H1 (cell line): ENCODE data around the gene HOTAIR. TPM values are rescaled to one million over a fixed set of nuclear protein-coding genes. Genes with fewer than 3 reads are reported as not detected.

Source experiments
- CTCF ChIA-PET: fragments of 300-600 bp; sonication (Branson Sonifier 250); formaldehyde crosslinking; loops from one replicate; lab custom pipeline; 2021; ENCODE audit not compliant: partially characterized antibody; lab: Charles Lee
- POLR2A ChIA-PET: fragments of 300-600 bp; sonication (Branson Sonifier 250); formaldehyde crosslinking; loops from one replicate; lab custom pipeline; 2021; ENCODE audit warnings: inconsistent platforms; ENCODE audit not compliant: partially characterized antibody; lab: Charles Lee
- DNase-seq, 2 experiments: peaks; one replicate each; pipeline versions ENCODE4 v3.0.0 to v3.0.0-alpha.2; 2010 to 2022; ENCODE audit warnings: low spot score in 2 of 2, low read depth in 1 of 2, mixed read lengths in 1 of 2
- FAIRE-seq: peaks from 2 replicates; lab custom pipeline; 2011; peaks lifted over from hg19 to GRCh38; lab: Jason Lieb, UNC
- H2AFZ ChIP-seq: 2 replicates; pipeline ENCODE4 v1.8.1; 2012; ENCODE audit warnings: low read length, inconsistent platforms
- H2AK5ac ChIP-seq: 2 replicates; pipeline ENCODE4 v1.6.1; 2013; ENCODE audit warnings: low read depth, low read length
- H2BK120ac ChIP-seq: replicated peaks from 2 replicates; pipeline ENCODE3; 2013; ENCODE audit warnings: low read depth, low read length, inconsistent platforms
- H2BK12ac ChIP-seq: 2 replicates; pipeline ENCODE4 v1.6.1; 2013; ENCODE audit warnings: low read depth, low read length
- H2BK15ac ChIP-seq: 2 replicates; pipeline ENCODE4 v1.6.1; 2013; ENCODE audit warnings: low read length
- H2BK20ac ChIP-seq: 2 replicates; pipeline ENCODE4 v1.6.1; 2013; ENCODE audit warnings: low read length
- H2BK5ac ChIP-seq: 2 replicates; pipeline ENCODE4 v1.6.1; 2013; ENCODE audit warnings: low read depth, low read length
- H3K14ac ChIP-seq: 2 replicates; pipeline ENCODE4 v1.6.1; 2013; ENCODE audit warnings: inconsistent platforms; ENCODE audit not compliant: insufficient read length
- H3K18ac ChIP-seq: 2 replicates; pipeline ENCODE4 v1.6.1; 2013; ENCODE audit warnings: low read length; ENCODE audit errors: extremely low read depth
- H3K23ac ChIP-seq: 2 replicates; pipeline ENCODE4 v1.6.1; 2013; ENCODE audit warnings: inconsistent platforms; ENCODE audit not compliant: insufficient read length
- H3K23me2 ChIP-seq: 2 replicates; pipeline ENCODE4 v1.6.1; 2013; ENCODE audit warnings: low read depth, low read length
- H3K27ac ChIP-seq: 2 replicates; pipeline ENCODE4 v1.6.1; 2011; ENCODE audit warnings: low read depth, low read length, inconsistent platforms
- H3K27me3 ChIP-seq, 4 experiments: replicated peaks in 1 of 4; 1 replicate in 1 of 4; 2 replicates in 3 of 4; pipeline versions ENCODE4 v1.6.1 to v1.8.1; 2011 to 2013; ENCODE audit warnings: low read length in 3 of 4, mild to moderate bottlenecking in 3 of 4, inconsistent platforms in 2 of 4, mixed read lengths in 2 of 4, moderate library complexity in 1 of 4; ENCODE audit not compliant: control insufficient read depth in 3 of 4, insufficient read depth in 3 of 4; ENCODE audit errors: extremely low read depth in 1 of 4
- H3K36me3 ChIP-seq, 4 experiments: 2 replicates each; pipeline versions ENCODE4 v1.6.1 to v1.8.1; 2011 to 2013; ENCODE audit warnings: mild to moderate bottlenecking in 4 of 4, low read length in 3 of 4, moderate library complexity in 2 of 4, control low read depth in 1 of 4, inconsistent platforms in 1 of 4; ENCODE audit not compliant: insufficient read depth in 4 of 4, control insufficient read depth in 2 of 4
- H3K4ac ChIP-seq: replicated peaks from 2 replicates; pipeline ENCODE3; 2013; ENCODE audit warnings: low read length, low read depth, mixed read lengths, inconsistent platforms; ENCODE audit not compliant: insufficient read length
- H3K4me1 ChIP-seq, 4 experiments: replicated peaks in 1 of 4; 1 replicate in 1 of 4; 2 replicates in 3 of 4; pipeline versions ENCODE4 v1.6.1 to v1.8.1; 2011 to 2013; ENCODE audit warnings: low read length in 3 of 4, inconsistent platforms in 2 of 4, mixed read lengths in 1 of 4; ENCODE audit not compliant: insufficient read depth in 4 of 4, control insufficient read depth in 3 of 4
- H3K4me2 ChIP-seq, 2 experiments: 2 replicates each; pipeline versions ENCODE4 v1.6.1 to v1.8.1; 2011 to 2013; ENCODE audit warnings: low read depth in 2 of 2, low read length in 2 of 2, control low read depth in 1 of 2, inconsistent platforms in 1 of 2, mild to moderate bottlenecking in 1 of 2; ENCODE audit not compliant: insufficient read depth in 1 of 2
- H3K4me3 ChIP-seq, 4 experiments: fragments of 200-600, 300-600 bp in 1 of 4; sonication (generic), shearing (Covaris generic), sonication (Bioruptor Twin) in 1 of 4; 2 replicates each; pipeline versions ENCODE4 v1.5.1 to v1.8.1; 2011 to 2016; ENCODE audit warnings: low read length in 4 of 4, low read depth in 3 of 4, control low read depth in 2 of 4, inconsistent platforms in 2 of 4, mild to moderate bottlenecking in 2 of 4, mixed read lengths in 1 of 4, moderate library complexity in 1 of 4; ENCODE audit not compliant: insufficient read depth in 2 of 4; ENCODE audit errors: extremely low read depth in 1 of 4
- H3K56ac ChIP-seq: replicated peaks from 2 replicates; pipeline ENCODE3; 2013; ENCODE audit warnings: low read depth, mild to moderate bottlenecking, mixed read lengths, low read length, inconsistent platforms; ENCODE audit not compliant: insufficient read length
- H3K79me1 ChIP-seq: 2 replicates; pipeline ENCODE4 v1.6.1; 2013; ENCODE audit warnings: low read depth, low read length, control low read depth
- H3K79me2 ChIP-seq, 2 experiments: 2 replicates each; pipeline versions ENCODE4 v1.6.1 to v1.8.1; 2012 to 2013; ENCODE audit warnings: low read length in 2 of 2, mild to moderate bottlenecking in 2 of 2, inconsistent platforms in 1 of 2; ENCODE audit not compliant: insufficient read depth in 2 of 2, control insufficient read depth in 1 of 2
- H3K9ac ChIP-seq, 4 experiments: replicated peaks in 1 of 4; 1 replicate in 1 of 4; 2 replicates in 3 of 4; pipeline versions ENCODE4 v1.6.1 to v1.8.1; 2011 to 2013; ENCODE audit warnings: low read depth in 3 of 4, low read length in 3 of 4, control low read depth in 2 of 4, mild to moderate bottlenecking in 2 of 4, moderate library complexity in 2 of 4, inconsistent platforms in 1 of 4; ENCODE audit errors: extremely low read depth in 1 of 4
- H3K9me3 ChIP-seq, 2 experiments: 2 replicates each; pipeline versions ENCODE4 v1.6.1 to v1.8.1; 2012 to 2013; ENCODE audit warnings: mild to moderate bottlenecking in 2 of 2, moderate library complexity in 2 of 2, control low read depth in 1 of 2, inconsistent platforms in 1 of 2, low read depth in 1 of 2, low read length in 1 of 2, mixed read lengths in 1 of 2; ENCODE audit not compliant: insufficient read depth in 2 of 2
- H4K20me1 ChIP-seq, 2 experiments: replicated peaks in 1 of 2; 2 replicates each; pipeline versions ENCODE3 to v1.8.1; 2011 to 2013; ENCODE audit warnings: inconsistent platforms in 2 of 2, low read length in 2 of 2, mild to moderate bottlenecking in 1 of 2; ENCODE audit not compliant: insufficient read depth in 2 of 2, control insufficient read depth in 1 of 2
- H4K5ac ChIP-seq: 2 replicates; pipeline ENCODE4 v1.6.1; 2013; ENCODE audit warnings: low read length, low read depth, mixed read lengths, inconsistent platforms; ENCODE audit not compliant: insufficient read length
- H4K8ac ChIP-seq: 2 replicates; pipeline ENCODE4 v1.8.0; 2013; ENCODE audit warnings: mild to moderate bottlenecking, moderate library complexity, low read length, inconsistent platforms; ENCODE audit not compliant: insufficient read depth; ENCODE audit errors: extremely low read depth
- H4K91ac ChIP-seq: replicated peaks from 2 replicates; pipeline ENCODE3; 2013; ENCODE audit warnings: low read length, mixed read lengths, inconsistent platforms; ENCODE audit not compliant: insufficient read length
- BCL11A ChIP-seq, 2 experiments: IDR thresholded peaks; one replicate each; pipeline ENCODE4 v1.6.1; 2011; ENCODE audit warnings: low read depth in 2 of 2, low read length in 2 of 2, mild to moderate bottlenecking in 2 of 2
- CBX8 ChIP-seq: fragments of 300-800, 300-1000 bp; sonication (generic); IDR thresholded peaks from 2 replicates; pipeline ENCODE4 v1.7.1; 2016; ENCODE audit warnings: low read depth, low read length, borderline replicate concordance
- WGBS, 2 experiments: shearing (Covaris generic) in 1 of 2; methylation state at CpG; one replicate each; pipeline versions ENCODE4 v1.1.6 to v1.1.7; 2013 to 2015; ENCODE audit warnings: low lambda C conversion rate in 2 of 2, mixed read lengths in 2 of 2, inconsistent platforms in 1 of 2, low coverage in 1 of 2, missing lambda C conversion rate in 1 of 2; ENCODE audit not compliant: insufficient replicate concordance in 2 of 2, insufficient coverage in 1 of 2, insufficient read length in 1 of 2; ENCODE audit errors: extremely low coverage in 1 of 2, missing lambda C conversion rate in 1 of 2; 5-methylcytosine and 5-hydroxymethylcytosine counted together
- polyA plus RNA-seq, 7 experiments: library from polyadenylated mRNA; depleted of rRNA in 3 of 7; stranded (reverse) in 5 of 7; unstranded in 2 of 7; fragments of >200 nt in 5 of 7; fragments of 200-250 nt in 2 of 7; gene quantifications; 1 replicate in 5 of 7; 2 replicates in 1 of 7; 4 replicates in 1 of 7; pipeline versions ENCODE4 v1.2.1 to v1.2.3, GENCODE V29; 2011 to 2013; ENCODE audit warnings: missing spikeins in 2 of 7, mixed read lengths in 2 of 7
- total RNA-seq: library from RNA; stranded (reverse); fragmentation: NEBNext Ultra II Directional; extraction: Animal tissue kit (Norgen Biotek cat#: 25700); gene quantifications from 2 replicates; pipeline ENCODE4 v1.2.1, GENCODE V29; 2021
- TF ChIP-seq, protein P1 (sequence below): IDR thresholded peaks from 2 replicates; pipeline ENCODE4 v1.6.1; 2011; ENCODE audit warnings: low read length, improper control_type of control experiment

Gene HOTAIR
- total and polyA plus RNA-seq, 2 of the 8 experiments (the other 6 are each of a cell fraction or from before 2014, with no cell fraction given) = not detected

- peak within 1 kb of the TSS; percentile 29 to 65 for H3K4me2 ChIP-seq
- DNase-seq (no peak), FAIRE-seq (no peak)
- H3K27ac ChIP-seq = no peak within 1 kb of the TSS
- no peak within 1 kb of the TSS for H3K4ac ChIP-seq
- no peak within 1 kb of the TSS for H2AFZ ChIP-seq
- WGBS, 2 experiments = 8% methylated on average over 13 of the region's 21 CpGs; no CpG with 5 or more reads in 1 of the 2 experiments
- no peak within 1 kb of the TSS for H3K23ac ChIP-seq
- H3K18ac ChIP-seq = peak within 1 kb of the TSS; percentile 60
- H3K36me3 ChIP-seq = peaks cover 0 to 3% (median 0%) of the 10 kb centered on the region in 4 experiments; a peak in 1 of 8 replicates
- H2BK15ac ChIP-seq = no peak within 1 kb of the TSS
- no peak within 1 kb of the TSS for H3K56ac ChIP-seq
- H3K4me1 ChIP-seq = peaks cover 0 to 10% (median 4%) of the 10 kb centered on the region in 4 experiments; a peak in 5 of 7 replicates
- H2BK20ac ChIP-seq = no peak within 1 kb of the TSS
- TF ChIP-seq CBX8 = 0 out of 2 replicates have a peak, but pooled peaks have one; percentile 35
- TF ChIP-seq, protein P1, sequence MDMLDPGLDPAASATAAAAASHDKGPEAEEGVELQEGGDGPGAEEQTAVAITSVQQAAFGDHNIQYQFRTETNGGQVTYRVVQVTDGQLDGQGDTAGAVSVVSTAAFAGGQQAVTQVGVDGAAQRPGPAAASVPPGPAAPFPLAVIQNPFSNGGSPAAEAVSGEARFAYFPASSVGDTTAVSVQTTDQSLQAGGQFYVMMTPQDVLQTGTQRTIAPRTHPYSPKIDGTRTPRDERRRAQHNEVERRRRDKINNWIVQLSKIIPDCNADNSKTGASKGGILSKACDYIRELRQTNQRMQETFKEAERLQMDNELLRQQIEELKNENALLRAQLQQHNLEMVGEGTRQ = peak; percentile 24; the same call in 1 of the 2 replicates
- no peak for TF ChIP-seq BCL11A (IDR thresholded peaks at IDR 0.05; ENCODE audit: low read depth in 2 of 2, low read length in 2 of 2)
- H4K20me1 ChIP-seq = peaks cover 11 to 26% of the 10 kb centered on the region in 2 experiments
- no peak within 1 kb of the TSS for H2BK120ac ChIP-seq
- peak within 1 kb of the TSS; percentile 68 for H2BK12ac ChIP-seq
- CTCF ChIA-PET = interaction anchor here (0.9 to 2.8 kb wide), 7 partner anchors 15 to 229 kb away, joined by 3 to 13 read pairs (median 3); no protein-coding TSS in a partner anchor
- no peaks in the 10 kb centered on the region for H3K79me1 ChIP-seq
- H3K4me3 ChIP-seq = peak within 1 kb of the TSS in 2 of 4 experiments; percentile 5 to 50; a peak in 4 of 8 replicates
- no peak within 1 kb of the TSS for H2AK5ac ChIP-seq
- no peaks in the 10 kb centered on the region for H3K79me2 ChIP-seq
- peaks cover 99 to 100% (median 100%) of the 10 kb centered on the region in 4 experiments for H3K27me3 ChIP-seq
- H2BK5ac ChIP-seq = no peak within 1 kb of the TSS
- peak within 1 kb of the TSS; percentile 35; the same call in 1 of the 2 replicates for H4K8ac ChIP-seq
- H4K91ac ChIP-seq = no peak within 1 kb of the TSS
- no peak within 1 kb of the TSS for H4K5ac ChIP-seq
- H3K9ac ChIP-seq = no peak within 1 kb of the TSS
- peaks cover 1% of the 10 kb centered on the region; the same call in 1 of the 2 replicates for H3K23me2 ChIP-seq
- H3K14ac ChIP-seq = no peak within 1 kb of the TSS
- POLR2A ChIA-PET = interaction anchor here (1.0 to 1.4 kb wide), 2 partner anchors 13 to 16 kb away, joined by 4 read pairs; no protein-coding TSS in a partner anchor
- H3K9me3 ChIP-seq = 0 out of 4 replicates have a peak, but pooled peaks cover 0 to 2% of the 10 kb centered on the region in 2 experiments
These were observed 2.0 kb downstream of the HOTAIR start, which contains the start of gene HOXC11 for GRCh38 chr12:53972722-53973235. TSS of gene HOXC11 (plus strand) at chr12:53973126. CDS start at chr12:53973242, 116 bp downstream.
